Spinal cord (tissue), 10 donors: Measurements from ENCODE around the gene SPOCK3. TPM values are rescaled to one million over a fixed set of nuclear protein-coding genes. Genes with fewer than 3 reads are reported as not detected.
"Not testable (repeated sequence)": the region's sequence is repeated elsewhere in the genome, so short reads cannot be mapped to it uniquely, and the experiment has no call there.

ENCODE experiments used
- DNase-seq, 6 donors: peaks; one replicate each; pipeline versions ENCODE4 v3.0.0 to v3.0.0-alpha.2; 2013 to 2015; ENCODE audit warnings: low spot score in 6 of 6, low read depth in 4 of 6
- H3K27ac ChIP-seq: one replicate; pipeline ENCODE4 v1.5.1; 2013; ENCODE audit warnings: low read depth, low read length, control low read depth
- H3K27me3 ChIP-seq: one replicate; pipeline ENCODE4 v1.6.1; 2013; ENCODE audit warnings: low read length; ENCODE audit not compliant: control insufficient read depth, insufficient read depth
- H3K36me3 ChIP-seq: one replicate; pipeline ENCODE4 v1.6.1; 2013; ENCODE audit warnings: low read length; ENCODE audit not compliant: control insufficient read depth, insufficient read depth
- H3K4me1 ChIP-seq: one replicate; pipeline ENCODE4 v1.6.1; 2013; ENCODE audit warnings: low read length; ENCODE audit not compliant: control insufficient read depth, insufficient read depth
- H3K4me3 ChIP-seq: one replicate; pipeline ENCODE4 v1.5.1; 2013; ENCODE audit warnings: low read depth, low read length, control low read depth
- H3K9me3 ChIP-seq: one replicate; pipeline ENCODE4 v1.6.1; 2013; ENCODE audit warnings: low read length; ENCODE audit not compliant: control insufficient read depth, insufficient read depth
- WGBS: methylation state at CpG from one replicate; pipeline ENCODE4 v1.1.5; 2013; ENCODE audit warnings: missing lambda C conversion rate; ENCODE audit not compliant: insufficient coverage; 5-methylcytosine and 5-hydroxymethylcytosine counted together
- long read RNA-seq, 4 donors: transcript quantifications; one replicate each; lab custom pipeline, GENCODE V29; 2026
- polyA plus RNA-seq, 2 donors: library from polyadenylated mRNA; unstranded; fragments of 120-200 nt; gene quantifications; one replicate each; pipeline ENCODE4 v1.2.1, GENCODE V29; 2013; ENCODE audit not compliant: insufficient read length in 2 of 2
- total RNA-seq, 2 donors: library from RNA; depleted of rRNA in 1 of 2; stranded (reverse); fragments of 120-200 nt in 1 of 2; fragments of >200 nt in 1 of 2; gene quantifications; one replicate each; pipeline versions ENCODE4 v1.2.3 to v1.2.4, GENCODE V29; 2013 to 2014
- donor health status: healthy.

The SPOCK3 gene
- total RNA-seq, result 100 to 1,000 TPM in 1 of 2 donors, 10 to 100 TPM in 1; 21.3 to 139 TPM
- polyA plus RNA-seq, result 10 to 100 TPM; 74.8 to 97.4 TPM
- long read RNA-seq, donor 1, partial matches to known transcripts, result 34 of 63 reads
- long read RNA-seq, donor 1, other reads (novel, unspliced or antisense), result 22 of 63 reads
- long read RNA-seq, donor 2, partial matches to known transcripts, result 0 of 5 reads
- long read RNA-seq, donor 2, other reads (novel, unspliced or antisense), result 0 of 5 reads
- long read RNA-seq, donor 3, partial matches to known transcripts, result 0 of 2 reads
- long read RNA-seq, donor 3, other reads (novel, unspliced or antisense), result 0 of 2 reads
- long read RNA-seq, donor 4, result 0 reads

GRCh38 chr4:167234316-167234881 is at the start of gene SPOCK3:
Gene SPOCK3 (minus strand): TSS chr4:167234494.
- 0% methylated on average over 29 of the region's 32 CpGs for WGBS
- H3K4me3 ChIP-seq, result peak within 1 kb of the TSS; percentile 71
- DNase-seq, result peak in 5 of 6 donors; percentile 47 to 95 (median 62)
- H3K9me3 ChIP-seq, result no peaks in the 10 kb centered on the region
- H3K36me3 ChIP-seq, result no peaks in the 10 kb centered on the region
- peaks cover 13% of the 10 kb centered on the region for H3K4me1 ChIP-seq
- peak within 1 kb of the TSS; percentile 22 for H3K27ac ChIP-seq
- H3K27me3 ChIP-seq, result peaks cover 16% of the 10 kb centered on the region

GRCh38 chr4:167282171-167282864 is 48.0 kb upstream of the SPOCK3 start:
- no peaks in the 10 kb centered on the region for H3K9me3 ChIP-seq
- no peaks in the 10 kb centered on the region for H3K27me3 ChIP-seq
- H3K4me3 ChIP-seq, result no peak overlapping the region
- no peak overlapping the region for H3K27ac ChIP-seq
- DNase-seq, result no peak
- no peaks in the 10 kb centered on the region for H3K4me1 ChIP-seq
- no CpG with 5 or more reads among the region's 1 CpG for WGBS
- H3K36me3 ChIP-seq, result no peaks in the 10 kb centered on the region

- not testable (repeated sequence) for DNase-seq, H3K27me3 ChIP-seq, H3K4me3 ChIP-seq, H3K27ac ChIP-seq, H3K36me3 ChIP-seq, H3K9me3 ChIP-seq, H3K4me1 ChIP-seq
- 93% methylated on average over 11 of the region's 13 CpGs for WGBS
Measured at GRCh38 chr4:167281545-167281944, 47.3 kb upstream of the SPOCK3 start.

- no CpG with 5 or more reads among the region's 1 CpG for WGBS
- Histone ChIP-seq H3K36me3 (no peaks in the 10 kb centered on the region), H3K4me1 (no peaks in the 10 kb centered on the region), H3K27ac (no peak overlapping the region), H3K4me3 (no peak overlapping the region), H3K27me3 (no peaks in the 10 kb centered on the region), H3K9me3 (no peaks in the 10 kb centered on the region)
- no peak for DNase-seq
Measured at GRCh38 chr4:167274351-167274750, 40.1 kb upstream of the SPOCK3 start.

- no peak for DNase-seq
- Histone ChIP-seq H3K9me3 (no peaks in the 10 kb centered on the region), H3K36me3 (no peaks in the 10 kb centered on the region), H3K27me3 (no peaks in the 10 kb centered on the region), H3K4me1 (no peaks in the 10 kb centered on the region), H3K4me3 (no peak overlapping the region), H3K27ac (no peak overlapping the region)
- WGBS, result no CpG with 5 or more reads among the region's 5 CpGs
Measured at GRCh38 chr4:167265231-167265630, 30.9 kb upstream of the SPOCK3 start.

GRCh38 chr4:167248271-167248670 is 14.0 kb upstream of the SPOCK3 start:
- H3K4me3 ChIP-seq, result no peak overlapping the region
- no peak overlapping the region for H3K27ac ChIP-seq
- H3K27me3 ChIP-seq, result no peaks in the 10 kb centered on the region
- H3K4me1 ChIP-seq, result no peaks in the 10 kb centered on the region
- 90% methylated on average over 2 of the region's 4 CpGs for WGBS
- H3K9me3 ChIP-seq, result no peaks in the 10 kb centered on the region
- H3K36me3 ChIP-seq, result no peaks in the 10 kb centered on the region
- DNase-seq, result no peak

- no peak overlapping the region for H3K4me3 ChIP-seq
- H3K9me3 ChIP-seq, result no peaks in the 10 kb centered on the region
- no peak for DNase-seq
- H3K36me3 ChIP-seq, result no peaks in the 10 kb centered on the region
- H3K27ac ChIP-seq, result no peak overlapping the region
- peaks cover 8% of the 10 kb centered on the region for H3K27me3 ChIP-seq
- WGBS, result no CpG with 5 or more reads among the region's 2 CpGs
- peaks cover under 1% of the 10 kb centered on the region for H3K4me1 ChIP-seq
Measured at GRCh38 chr4:167239627-167240026, 5.3 kb upstream of the SPOCK3 start.

- no peaks in the 10 kb centered on the region for H3K36me3 ChIP-seq
- peaks cover 16% of the 10 kb centered on the region for H3K27me3 ChIP-seq
- no CpG with 5 or more reads among the region's 1 CpG for WGBS
- H3K4me3 ChIP-seq, result no peak overlapping the region
- no peaks in the 10 kb centered on the region for H3K9me3 ChIP-seq
- no peak overlapping the region for H3K27ac ChIP-seq
- H3K4me1 ChIP-seq, result peaks cover 13% of the 10 kb centered on the region
- DNase-seq, result no peak
Measured at GRCh38 chr4:167238226-167238625, 3.9 kb upstream of the SPOCK3 start.

- Histone ChIP-seq H3K4me1 (peaks cover 13% of the 10 kb centered on the region), H3K9me3 (no peaks in the 10 kb centered on the region), H3K27ac (peak overlapping the region; percentile 22), H3K36me3 (no peaks in the 10 kb centered on the region), H3K27me3 (peaks cover 16% of the 10 kb centered on the region), H3K4me3 (peak overlapping the region; percentile 71)
- WGBS, result under 1% methylated on average over 36 of the region's 40 CpGs
- DNase-seq, result peak in 5 of 6 donors; percentile 3 to 80 (median 41)
Measured at GRCh38 chr4:167233685-167234315, 494 bp downstream of the SPOCK3 start.
